A375 (cell line): Measurements from ENCODE around the gene ZPBP2. TPM values are rescaled to one million over a fixed set of nuclear protein-coding genes. Genes with fewer than 3 reads are reported as not detected.

ENCODE experiments used
- small RNA-seq: library from RNA; depleted of rRNA; stranded (forward); fragments of <200 nt; gene quantifications from one replicate; pipeline ENCODE3, GENCODE V24; 2014
- total RNA-seq: library from RNA; depleted of rRNA; stranded (reverse); fragments of >200 nt; shearing (Covaris generic); gene quantifications from 2 replicates; pipeline ENCODE4 v1.2.3, GENCODE V29; 2014; rRNA removed

The ZPBP2 gene
- not detected in 2 replicates for total RNA-seq

GRCh38 chr17:39867880-39868553 is at the start of gene ZPBP2:
TSS of gene ZPBP2 (plus strand) at chr17:39868202. CDS start at chr17:39868355, 153 bp downstream.

GRCh38 chr17:39863918-39864746 is 3.9 kb upstream of the ZPBP2 start, which contains the start of gene IKZF3:
TSS of gene IKZF3 (minus strand) at chr17:39864312. CDS start at chr17:39864126, 186 bp downstream.

Small RNA genes within 50 kb of the gene (small RNA-seq; reads per million reads assigned to genes)
- not detected for gene AC090844.1

Other genes starting within 250 kb of the ZPBP2 start
- 1.4 TPM in 2 replicates for gene PPP1R1B, start 241.2 kb upstream of the ZPBP2 start, total RNA-seq
- gene STARD3, start 231.1 kb upstream of the ZPBP2 start, total RNA-seq = 37.3 and 37.7 TPM in 2 replicates
- 1.1 and 1.6 TPM in 2 replicates for gene TCAP, start 202.9 kb upstream of the ZPBP2 start, total RNA-seq
- 0.60 and 0.96 TPM in 2 replicates for gene PNMT, start 199.7 kb upstream of the ZPBP2 start, total RNA-seq
- gene PGAP3, start 180.1 kb upstream of the ZPBP2 start, total RNA-seq = 12.2 and 13.9 TPM in 2 replicates
- gene ERBB2, start 168.1 kb upstream of the ZPBP2 start, total RNA-seq = 31.3 and 44.2 TPM in 2 replicates
- gene MIEN1, start 137.7 kb upstream of the ZPBP2 start, total RNA-seq = 92.9 and 99.2 TPM in 2 replicates
- 0.38 TPM in 1 of 2 replicates, not detected in the other for gene GRB7, start 130.3 kb upstream of the ZPBP2 start, total RNA-seq
- gene IKZF3, start 3.9 kb upstream of the ZPBP2 start, total RNA-seq = 0.08 and 0.29 TPM in 2 replicates
- gene GSDMB, start 50.4 kb downstream of the ZPBP2 start, total RNA-seq = 2.9 TPM in 2 replicates
- 20.1 and 21.5 TPM in 2 replicates for gene ORMDL3, start 59.4 kb downstream of the ZPBP2 start, total RNA-seq
- gene LRRC3C, start 59.5 kb downstream of the ZPBP2 start, total RNA-seq = not detected in 2 replicates
- not detected in 2 replicates for gene GSDMA, start 94.8 kb downstream of the ZPBP2 start, total RNA-seq
- gene PSMD3, start 112.6 kb downstream of the ZPBP2 start, total RNA-seq = 168 and 192 TPM in 2 replicates
- not detected in 2 replicates for gene CSF3, start 147.2 kb downstream of the ZPBP2 start, total RNA-seq
- gene MED24, start 186.2 kb downstream of the ZPBP2 start, total RNA-seq = 34.3 and 43.0 TPM in 2 replicates
- gene THRA, start 194.8 kb downstream of the ZPBP2 start, total RNA-seq = 12.2 and 12.4 TPM in 2 replicates
- gene NR1D1, start 232.4 kb downstream of the ZPBP2 start, total RNA-seq = 6.3 and 8.2 TPM in 2 replicates